Natural killer cell (primary cell): ENCODE results near the gene C11orf91. TPM values are rescaled to one million over a fixed set of nuclear protein-coding genes. Genes with fewer than 3 reads are reported as not detected.

Source experiments
- ATAC-seq, 3 donors: fragments of 150-1000 bp in 2 of 3; fragments of 200-7000 bp in 1 of 3; cut with Tn5 transposase; 1 replicate in 1 of 3; 2 replicates in 2 of 3; pipeline ENCODE4 v1.10.0; 2021; ENCODE audit warnings: mild to moderate bottlenecking in 2 of 3, moderate library complexity in 2 of 3
- DNase-seq, 2 donors: peaks; one replicate each; pipeline versions ENCODE4 v3.0.0 to v3.0.0-alpha.2; 2013 to 2021; ENCODE audit warnings: mixed read lengths in 1 of 2
- H3K27ac ChIP-seq: one replicate; pipeline ENCODE4 v1.5.1; 2013; ENCODE audit warnings: mild to moderate bottlenecking, low read length
- H3K27me3 ChIP-seq: one replicate; pipeline ENCODE4 v1.6.1; 2013; ENCODE audit warnings: low read length; ENCODE audit not compliant: control insufficient read depth, insufficient read depth
- H3K36me3 ChIP-seq: one replicate; pipeline ENCODE4 v1.6.1; 2013; ENCODE audit warnings: low read length; ENCODE audit not compliant: control insufficient read depth, insufficient read depth
- H3K4me1 ChIP-seq: one replicate; pipeline ENCODE4 v1.6.1; 2013; ENCODE audit warnings: low read length; ENCODE audit not compliant: control insufficient read depth, insufficient read depth
- H3K4me3 ChIP-seq: one replicate; pipeline ENCODE4 v1.5.1; 2013; ENCODE audit warnings: low read length
- H3K9me3 ChIP-seq: one replicate; pipeline ENCODE4 v1.6.1; 2013; ENCODE audit warnings: low read length; ENCODE audit not compliant: control insufficient read depth, insufficient read depth
- H3K27ac Mint-ChIP-seq, 2 donors: one replicate each; pipeline ENCODE4 v1.8.0; 2022; ENCODE audit warnings: mild to moderate bottlenecking in 2 of 2, mixed read lengths in 2 of 2, moderate library complexity in 1 of 2
- H3K27me3 Mint-ChIP-seq, 2 donors: one replicate each; pipeline ENCODE4 v1.8.0; 2022; ENCODE audit warnings: low read depth in 2 of 2, mixed read lengths in 2 of 2
- H3K36me3 Mint-ChIP-seq: one replicate; pipeline ENCODE4 v1.8.0; 2022; ENCODE audit warnings: mixed read lengths
- H3K4me1 Mint-ChIP-seq, 2 donors: one replicate each; pipeline ENCODE4 v1.8.0; 2022; ENCODE audit warnings: mixed read lengths in 2 of 2
- H3K4me3 Mint-ChIP-seq: one replicate; pipeline ENCODE4 v1.8.0; 2022; ENCODE audit warnings: mild to moderate bottlenecking, moderate library complexity, mixed read lengths
- H3K9me3 Mint-ChIP-seq, 2 donors: one replicate each; pipeline ENCODE4 v1.8.0; 2022; ENCODE audit warnings: mixed read lengths in 2 of 2
- WGBS: methylation state at CpG from one replicate; pipeline ENCODE4 v1.1.7; 2013; ENCODE audit warnings: missing lambda C conversion rate; ENCODE audit not compliant: insufficient coverage; 5-methylcytosine and 5-hydroxymethylcytosine counted together
- intact Hi-C: fragments of 100-400 bp; cut with micrococcal nuclease; formaldehyde crosslinking; loops from one replicate; pipeline ENCODE4 v1.14.2; 2022
- total RNA-seq, 4 donors: library from RNA; stranded (reverse); fragments of 120-200 nt in 1 of 4; gene quantifications; one replicate each; pipeline versions ENCODE4 v1.2.3 to v1.2.4, GENCODE V29; 2013 to 2022
- TF ChIP-seq, protein P1 (sequence below): fragments of 200-600 bp; IDR thresholded peaks from one replicate; pipeline ENCODE4 v1.8.0; 2022; ENCODE audit warnings: antibody characterized with exemption

C11orf91 gene
- total RNA-seq, 3 donors from 2014 or later (not counting 1 experiment from before 2014, with no cell fraction given): not detected

DNA sequence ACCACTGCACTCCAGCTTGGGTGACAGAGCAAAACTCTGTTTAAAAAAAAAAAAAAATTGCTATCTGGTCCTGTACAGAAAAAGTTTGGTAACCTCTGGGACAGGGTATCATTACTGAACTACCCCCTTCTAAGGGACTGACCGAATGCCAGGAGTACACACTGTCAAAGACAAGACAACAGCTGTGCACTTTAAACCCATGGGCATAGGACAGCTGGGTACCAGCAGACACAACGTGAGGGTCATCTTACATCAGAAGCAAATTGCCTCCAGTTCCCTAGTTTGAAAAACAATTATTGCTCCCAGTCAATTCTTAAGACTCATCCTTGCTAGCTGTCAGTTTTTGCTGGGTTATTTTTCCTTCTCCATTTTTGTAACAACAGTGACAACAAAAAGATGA lies 17.8 kb upstream of the C11orf91 start:
- H3K36me3 ChIP-seq: peaks cover 7% of the 10 kb centered on the region
- H3K4me3 ChIP-seq: no peak overlapping the region
- ATAC-seq (no peak), DNase-seq (no peak)
- Mint-ChIP-seq H3K27me3 (no peaks in the 10 kb centered on the region), H3K27ac (no peak overlapping the region), H3K9me3 (no peaks in the 10 kb centered on the region), H3K36me3 (no peaks in the 10 kb centered on the region), H3K4me1 (peaks cover 7 to 22% of the 10 kb centered on the region in 2 donors), H3K4me3 (no peak overlapping the region)
- WGBS: 95% methylated on average over 2 of the region's 2 CpGs
- no peak overlapping the region for H3K27ac ChIP-seq
- TF ChIP-seq, protein P1, sequence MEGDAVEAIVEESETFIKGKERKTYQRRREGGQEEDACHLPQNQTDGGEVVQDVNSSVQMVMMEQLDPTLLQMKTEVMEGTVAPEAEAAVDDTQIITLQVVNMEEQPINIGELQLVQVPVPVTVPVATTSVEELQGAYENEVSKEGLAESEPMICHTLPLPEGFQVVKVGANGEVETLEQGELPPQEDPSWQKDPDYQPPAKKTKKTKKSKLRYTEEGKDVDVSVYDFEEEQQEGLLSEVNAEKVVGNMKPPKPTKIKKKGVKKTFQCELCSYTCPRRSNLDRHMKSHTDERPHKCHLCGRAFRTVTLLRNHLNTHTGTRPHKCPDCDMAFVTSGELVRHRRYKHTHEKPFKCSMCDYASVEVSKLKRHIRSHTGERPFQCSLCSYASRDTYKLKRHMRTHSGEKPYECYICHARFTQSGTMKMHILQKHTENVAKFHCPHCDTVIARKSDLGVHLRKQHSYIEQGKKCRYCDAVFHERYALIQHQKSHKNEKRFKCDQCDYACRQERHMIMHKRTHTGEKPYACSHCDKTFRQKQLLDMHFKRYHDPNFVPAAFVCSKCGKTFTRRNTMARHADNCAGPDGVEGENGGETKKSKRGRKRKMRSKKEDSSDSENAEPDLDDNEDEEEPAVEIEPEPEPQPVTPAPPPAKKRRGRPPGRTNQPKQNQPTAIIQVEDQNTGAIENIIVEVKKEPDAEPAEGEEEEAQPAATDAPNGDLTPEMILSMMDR: no peak
- H3K4me1 ChIP-seq: peaks cover 9% of the 10 kb centered on the region
- H3K9me3 ChIP-seq: no peaks in the 10 kb centered on the region
- no peaks in the 10 kb centered on the region for H3K27me3 ChIP-seq
- intact Hi-C loops: no loop called here

DNA sequence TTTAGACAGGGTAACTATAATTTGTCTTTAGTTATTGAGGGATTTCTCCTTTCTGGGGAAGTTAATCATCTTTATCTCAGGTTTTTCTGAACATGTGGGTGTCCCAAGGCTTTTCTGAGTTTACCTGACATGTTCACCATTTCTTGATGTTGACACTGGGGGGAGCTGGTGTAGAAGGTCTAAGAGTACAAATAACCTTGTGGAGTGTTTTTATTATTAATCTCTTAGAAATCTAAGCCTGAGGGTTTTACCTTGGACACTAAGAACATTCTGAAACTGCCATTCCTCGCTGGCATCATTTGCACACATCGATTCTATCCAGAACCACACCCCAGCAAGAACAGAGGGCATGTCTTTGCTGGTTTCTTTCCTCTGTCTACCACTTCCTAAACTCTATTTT lies 15.6 kb upstream of the C11orf91 start:
- no peaks in the 10 kb centered on the region for H3K36me3 Mint-ChIP-seq
- peak overlapping the region in 1 of 2 donors; percentile 18 for H3K27ac Mint-ChIP-seq
- H3K4me3 ChIP-seq: no peak overlapping the region
- H3K9me3 ChIP-seq: no peaks in the 10 kb centered on the region
- peak in 1 of 2 donors; percentile 51 for DNase-seq
- TF ChIP-seq, protein P1: no peak
- WGBS: 100% methylated on average over 2 of the region's 2 CpGs
- H3K4me1 Mint-ChIP-seq: peaks cover 0 to under 1% of the 10 kb centered on the region in 2 donors
- H3K27me3 ChIP-seq: no peaks in the 10 kb centered on the region
- no peaks in the 10 kb centered on the region for H3K27me3 Mint-ChIP-seq
- no peaks in the 10 kb centered on the region for H3K4me1 ChIP-seq
- ATAC-seq: no peak
- H3K36me3 ChIP-seq: peaks cover 7% of the 10 kb centered on the region
- no peak overlapping the region for H3K4me3 Mint-ChIP-seq
- no peaks in the 10 kb centered on the region for H3K9me3 Mint-ChIP-seq
- no peak overlapping the region for H3K27ac ChIP-seq
- intact Hi-C loops: loop anchor here (1.0 kb wide), 1 partner anchor 26 kb away; no protein-coding TSS in a partner anchor

DNA sequence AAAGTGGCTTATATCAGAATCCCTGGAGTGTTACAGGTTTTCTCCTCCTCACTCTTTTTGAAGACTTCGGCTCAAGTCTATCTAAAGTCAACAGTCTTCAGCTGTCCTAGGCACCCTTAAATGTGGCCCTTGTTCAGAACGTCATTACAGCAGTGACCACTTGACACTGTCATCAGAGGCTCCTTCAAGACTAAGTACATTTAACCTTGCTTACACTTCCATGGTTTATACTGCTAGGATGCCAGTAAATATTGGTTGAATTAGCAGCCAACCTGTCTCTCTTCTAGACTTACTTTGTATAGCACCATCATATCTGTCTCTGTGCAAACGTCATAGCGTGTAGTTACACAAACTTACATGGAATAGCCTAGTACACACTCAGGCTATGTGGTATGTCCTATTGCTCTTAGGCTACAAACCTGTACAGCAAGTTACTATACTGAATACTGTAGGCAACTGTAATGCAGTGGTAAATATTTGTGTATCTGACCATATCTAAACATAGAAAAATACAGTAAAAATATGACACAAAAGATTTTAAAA lies 13.3 kb upstream of the C11orf91 start:
- Histone ChIP-seq H3K9me3 (no peaks in the 10 kb centered on the region), H3K4me1 (no peaks in the 10 kb centered on the region), H3K27ac (no peak overlapping the region), H3K4me3 (no peak overlapping the region), H3K36me3 (peaks cover 10% of the 10 kb centered on the region), H3K27me3 (no peaks in the 10 kb centered on the region)
- no peaks in the 10 kb centered on the region for H3K9me3 Mint-ChIP-seq
- ATAC-seq (no peak), DNase-seq (no peak)
- H3K4me1 Mint-ChIP-seq: no peaks in the 10 kb centered on the region
- WGBS: 98% methylated on average over 4 of the region's 4 CpGs
- intact Hi-C loops: no loop called here
- TF ChIP-seq, protein P1: no peak
- H3K27me3 Mint-ChIP-seq: no peaks in the 10 kb centered on the region
- no peaks in the 10 kb centered on the region for H3K36me3 Mint-ChIP-seq
- H3K27ac Mint-ChIP-seq: no peak overlapping the region
- no peak overlapping the region for H3K4me3 Mint-ChIP-seq
